Liver (tissue), 3 donors: ENCODE measurements around the gene PLEKHA5.

Source experiments
- FOXA1 ChIP-seq: IDR thresholded peaks from 2 replicates; pipeline ENCODE4 v1.6.1; 2016; ENCODE audit warnings: antibody characterized with exemption
- JUND ChIP-seq, 2 donors: IDR thresholded peaks; 2 replicates each; pipeline ENCODE4 v1.6.1; 2016; ENCODE audit warnings: antibody characterized with exemption in 2 of 2
- REST ChIP-seq: IDR thresholded peaks from 2 replicates; pipeline ENCODE4 v1.6.1; 2016; ENCODE audit warnings: antibody characterized with exemption, mild to moderate bottlenecking
- RXRA ChIP-seq, 2 donors: IDR thresholded peaks; 2 replicates each; pipeline ENCODE4 v1.6.1; 2017 to 2018; ENCODE audit warnings: antibody characterized with exemption in 2 of 2, mild to moderate bottlenecking in 1 of 2
- SP1 ChIP-seq: IDR thresholded peaks from 2 replicates; pipeline ENCODE4 v1.6.1; 2018; ENCODE audit warnings: antibody characterized with exemption, mild to moderate bottlenecking
- YY1 ChIP-seq: IDR thresholded peaks from 2 replicates; pipeline ENCODE4 v1.6.1; 2016; ENCODE audit warnings: antibody characterized with exemption, mild to moderate bottlenecking
- TF ChIP-seq, protein P1 (sequence below): fragments of 150-350 bp; IDR thresholded peaks from 2 replicates; pipeline ENCODE4 v1.5.1; 2017; ENCODE audit warnings: improper control_type of control experiment, low read depth, low read length; ENCODE audit not compliant: missing input control
- TF ChIP-seq, protein P2 (sequence below): IDR thresholded peaks from 2 replicates; pipeline ENCODE4 v1.6.1; 2016; ENCODE audit warnings: antibody characterized with exemption
- TF ChIP-seq, protein P3 (sequence below): IDR thresholded peaks from 2 replicates; pipeline ENCODE4 v1.6.1; 2016; ENCODE audit warnings: antibody characterized with exemption
- donor health status: healthy.
- donor health status: healthy.

- TF ChIP-seq, protein P1, sequence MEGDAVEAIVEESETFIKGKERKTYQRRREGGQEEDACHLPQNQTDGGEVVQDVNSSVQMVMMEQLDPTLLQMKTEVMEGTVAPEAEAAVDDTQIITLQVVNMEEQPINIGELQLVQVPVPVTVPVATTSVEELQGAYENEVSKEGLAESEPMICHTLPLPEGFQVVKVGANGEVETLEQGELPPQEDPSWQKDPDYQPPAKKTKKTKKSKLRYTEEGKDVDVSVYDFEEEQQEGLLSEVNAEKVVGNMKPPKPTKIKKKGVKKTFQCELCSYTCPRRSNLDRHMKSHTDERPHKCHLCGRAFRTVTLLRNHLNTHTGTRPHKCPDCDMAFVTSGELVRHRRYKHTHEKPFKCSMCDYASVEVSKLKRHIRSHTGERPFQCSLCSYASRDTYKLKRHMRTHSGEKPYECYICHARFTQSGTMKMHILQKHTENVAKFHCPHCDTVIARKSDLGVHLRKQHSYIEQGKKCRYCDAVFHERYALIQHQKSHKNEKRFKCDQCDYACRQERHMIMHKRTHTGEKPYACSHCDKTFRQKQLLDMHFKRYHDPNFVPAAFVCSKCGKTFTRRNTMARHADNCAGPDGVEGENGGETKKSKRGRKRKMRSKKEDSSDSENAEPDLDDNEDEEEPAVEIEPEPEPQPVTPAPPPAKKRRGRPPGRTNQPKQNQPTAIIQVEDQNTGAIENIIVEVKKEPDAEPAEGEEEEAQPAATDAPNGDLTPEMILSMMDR = no peak
- TF ChIP-seq, protein P2, sequence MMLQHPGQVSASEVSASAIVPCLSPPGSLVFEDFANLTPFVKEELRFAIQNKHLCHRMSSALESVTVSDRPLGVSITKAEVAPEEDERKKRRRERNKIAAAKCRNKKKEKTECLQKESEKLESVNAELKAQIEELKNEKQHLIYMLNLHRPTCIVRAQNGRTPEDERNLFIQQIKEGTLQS = no peak
- TF ChIP-seq RXRA (IDR thresholded peaks at IDR 0.05) (no peak), JUND (IDR thresholded peaks at IDR 0.05) (no peak), SP1 (no peak), REST (no peak), FOXA1 (no peak), YY1 (no peak)
- TF ChIP-seq, protein P3, sequence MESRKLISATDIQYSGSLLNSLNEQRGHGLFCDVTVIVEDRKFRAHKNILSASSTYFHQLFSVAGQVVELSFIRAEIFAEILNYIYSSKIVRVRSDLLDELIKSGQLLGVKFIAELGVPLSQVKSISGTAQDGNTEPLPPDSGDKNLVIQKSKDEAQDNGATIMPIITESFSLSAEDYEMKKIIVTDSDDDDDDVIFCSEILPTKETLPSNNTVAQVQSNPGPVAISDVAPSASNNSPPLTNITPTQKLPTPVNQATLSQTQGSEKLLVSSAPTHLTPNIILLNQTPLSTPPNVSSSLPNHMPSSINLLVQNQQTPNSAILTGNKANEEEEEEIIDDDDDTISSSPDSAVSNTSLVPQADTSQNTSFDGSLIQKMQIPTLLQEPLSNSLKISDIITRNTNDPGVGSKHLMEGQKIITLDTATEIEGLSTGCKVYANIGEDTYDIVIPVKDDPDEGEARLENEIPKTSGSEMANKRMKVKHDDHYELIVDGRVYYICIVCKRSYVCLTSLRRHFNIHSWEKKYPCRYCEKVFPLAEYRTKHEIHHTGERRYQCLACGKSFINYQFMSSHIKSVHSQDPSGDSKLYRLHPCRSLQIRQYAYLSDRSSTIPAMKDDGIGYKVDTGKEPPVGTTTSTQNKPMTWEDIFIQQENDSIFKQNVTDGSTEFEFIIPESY = no peak
Observed at GRCh38 chr12:19119440-19119839, 10.1 kb upstream of the PLEKHA5 start.
